HUES64 (cell line): Measurements from ENCODE around the gene AKAP13.

Experiments
- H3K27ac ChIP-seq: 2 replicates; pipeline ENCODE4 v1.7.0; 2013; ENCODE audit warnings: low read depth, low read length, inconsistent platforms
- H3K27me3 ChIP-seq: 2 replicates; pipeline ENCODE4 v1.6.1; 2013; ENCODE audit warnings: mild to moderate bottlenecking, low read length; ENCODE audit not compliant: insufficient read depth
- H3K36me3 ChIP-seq: 2 replicates; pipeline ENCODE4 v1.6.1; 2013; ENCODE audit warnings: mild to moderate bottlenecking, low read length; ENCODE audit not compliant: insufficient read depth
- H3K4me1 ChIP-seq: 2 replicates; pipeline ENCODE4 v1.6.1; 2013; ENCODE audit warnings: mild to moderate bottlenecking, low read length, moderate library complexity; ENCODE audit not compliant: insufficient read depth
- H3K4me3 ChIP-seq: 2 replicates; pipeline ENCODE4 v1.5.1; 2013; ENCODE audit warnings: mild to moderate bottlenecking, low read length, moderate library complexity
- H3K9ac ChIP-seq: 2 replicates; pipeline ENCODE4 v1.6.1; 2013; ENCODE audit warnings: mild to moderate bottlenecking, low read depth, low read length
- H3K9me3 ChIP-seq: 2 replicates; pipeline ENCODE4 v1.6.1; 2013; ENCODE audit warnings: low read depth, low read length; ENCODE audit not compliant: insufficient read depth
- WGBS: fragments of 150-250, 120-280 bp; methylation state at CpG from one replicate; pipeline ENCODE4 v1.1.7; 2013; ENCODE audit warnings: missing lambda C conversion rate; 5-methylcytosine and 5-hydroxymethylcytosine counted together

Gene AKAP13

DNA sequence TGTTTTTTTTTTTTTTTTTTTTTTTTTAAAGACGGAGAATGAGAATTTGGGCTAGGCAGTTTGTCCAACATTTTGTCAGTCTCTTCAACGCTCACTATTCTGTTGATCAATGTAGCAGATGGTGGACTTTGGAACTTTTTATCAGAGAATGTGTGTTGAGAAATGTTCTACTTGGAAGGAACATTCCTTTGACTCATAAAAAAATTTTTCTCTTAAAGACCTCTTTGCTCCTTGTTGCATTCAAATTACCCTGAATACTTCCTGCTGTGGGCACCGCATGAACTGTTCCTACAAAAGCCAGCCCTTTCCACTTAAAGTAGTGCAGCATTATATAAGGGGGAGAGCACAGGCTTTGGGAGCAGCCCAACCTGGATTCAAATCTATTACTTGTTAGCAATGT, 182.9 kb downstream of the AKAP13 start:
- Histone ChIP-seq H3K9ac (no peak overlapping the region), H3K4me3 (no peak overlapping the region), H3K27ac (no peak overlapping the region), H3K27me3 (no peaks in the 10 kb centered on the region), H3K36me3 (no peaks in the 10 kb centered on the region; the same call in 1 of the 2 replicates), H3K9me3 (no peaks in the 10 kb centered on the region), H3K4me1 (peaks cover 34% of the 10 kb centered on the region)
- 72% methylated on average over 3 of the region's 3 CpGs for WGBS

DNA sequence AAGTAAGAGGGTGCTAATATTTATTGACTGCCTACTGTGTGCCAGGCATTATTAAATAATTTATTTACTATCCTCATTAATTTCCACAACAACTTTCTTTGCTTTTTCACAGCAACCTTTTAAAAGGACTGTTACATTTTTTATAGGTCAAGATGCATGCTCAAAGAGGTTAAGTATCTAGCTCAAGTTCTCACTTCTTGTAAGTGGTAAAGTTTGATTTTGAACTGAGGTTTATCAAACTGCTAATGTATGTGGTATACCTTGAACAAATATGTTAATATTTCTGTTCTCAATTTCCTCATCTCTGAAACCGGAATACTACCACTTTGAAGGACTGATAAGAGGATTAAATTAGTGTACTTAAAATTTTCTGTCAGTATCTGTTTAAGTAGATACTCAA, 183.3 kb downstream of the AKAP13 start:
- peaks cover 30% of the 10 kb centered on the region for H3K4me1 ChIP-seq
- no peaks in the 10 kb centered on the region; the same call in 1 of the 2 replicates for H3K36me3 ChIP-seq
- H3K27ac ChIP-seq = no peak overlapping the region
- no peaks in the 10 kb centered on the region for H3K9me3 ChIP-seq
- H3K9ac ChIP-seq = no peak overlapping the region
- H3K4me3 ChIP-seq = no peak overlapping the region
- WGBS = no CpG with 5 or more reads among the region's 1 CpG
- no peaks in the 10 kb centered on the region for H3K27me3 ChIP-seq

DNA sequence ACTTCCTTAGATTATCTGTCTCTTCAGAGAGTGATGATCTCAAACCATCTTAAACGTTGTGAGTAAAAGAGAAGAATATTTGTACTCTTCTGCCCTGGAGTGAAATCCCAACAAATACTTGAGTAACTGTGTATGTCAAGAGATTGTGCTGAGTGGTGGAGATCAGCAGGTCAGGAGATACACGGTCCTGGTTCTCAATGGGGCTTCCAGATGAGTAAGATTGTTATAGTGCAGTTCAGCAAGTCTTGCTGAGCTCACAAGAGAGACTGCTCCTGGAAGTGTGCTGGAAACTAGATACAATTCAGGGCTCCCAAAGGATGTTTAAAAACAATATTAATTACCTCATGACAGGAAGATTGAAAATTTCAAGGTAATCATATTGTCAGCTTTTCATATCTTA, 184.3 kb downstream of the AKAP13 start:
- Histone ChIP-seq H3K9me3 (no peaks in the 10 kb centered on the region), H3K4me1 (peaks cover 20% of the 10 kb centered on the region), H3K27me3 (no peaks in the 10 kb centered on the region), H3K9ac (no peak overlapping the region), H3K4me3 (no peak overlapping the region), H3K36me3 (no peaks in the 10 kb centered on the region; the same call in 1 of the 2 replicates), H3K27ac (no peak overlapping the region)
- WGBS = 84% methylated on average over 2 of the region's 2 CpGs

DNA sequence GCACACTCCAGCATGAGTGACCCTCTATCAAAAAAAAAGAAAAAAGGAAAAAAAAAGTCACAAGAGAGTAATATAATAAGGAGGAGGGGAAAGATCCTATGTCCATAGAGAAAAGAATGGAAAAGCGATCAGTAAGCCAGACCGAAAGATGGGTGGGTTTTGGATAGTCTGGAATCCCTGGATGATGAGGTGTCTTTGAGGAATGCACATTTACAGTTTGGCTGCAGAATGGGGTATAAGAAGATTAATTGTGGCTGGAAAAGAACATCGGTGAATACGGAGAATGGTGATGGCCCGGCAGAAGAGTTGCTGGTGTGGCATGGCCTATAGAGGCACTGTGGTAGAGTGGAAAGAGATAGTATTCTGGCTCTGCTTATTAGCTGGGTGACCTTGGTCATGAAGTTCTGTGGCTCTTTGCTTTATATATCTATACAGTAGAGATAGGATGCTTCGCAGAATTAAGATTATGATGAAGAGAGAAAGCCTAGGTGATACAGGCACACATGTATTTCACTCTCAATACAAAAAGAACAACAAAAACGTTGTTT, 187.9 kb downstream of the AKAP13 start:
- no peaks in the 10 kb centered on the region for H3K9me3 ChIP-seq
- no peak overlapping the region for H3K4me3 ChIP-seq
- H3K4me1 ChIP-seq = peaks cover 15% of the 10 kb centered on the region; the same call in 1 of the 2 replicates
- WGBS = 91% methylated on average over 6 of the region's 7 CpGs
- H3K27me3 ChIP-seq = no peaks in the 10 kb centered on the region
- H3K9ac ChIP-seq = no peak overlapping the region
- H3K36me3 ChIP-seq = no peaks in the 10 kb centered on the region
- no peak overlapping the region for H3K27ac ChIP-seq

DNA sequence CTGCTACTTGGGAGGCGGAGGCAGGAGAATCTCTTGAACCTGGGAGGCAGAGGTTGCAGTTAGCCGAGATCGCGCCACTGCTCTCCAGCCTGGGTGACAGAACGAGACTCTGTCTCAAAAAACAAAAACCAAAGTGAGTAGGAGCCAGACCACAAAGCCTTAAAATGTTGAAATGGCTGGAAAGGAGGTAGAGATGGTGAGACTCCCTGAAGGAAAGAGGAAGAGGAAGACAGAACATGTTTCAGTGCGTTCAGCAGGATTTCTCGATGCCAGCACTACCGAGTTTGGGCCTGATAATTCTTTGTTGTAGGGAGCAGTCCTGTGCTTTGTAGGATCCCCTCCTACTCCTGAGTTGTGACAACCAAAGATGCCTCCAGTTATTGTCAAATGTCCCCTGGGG, 189.9 kb downstream of the AKAP13 start:
- Histone ChIP-seq H3K27ac (no peak overlapping the region), H3K9ac (no peak overlapping the region), H3K4me1 (no peaks in the 10 kb centered on the region; the same call in 1 of the 2 replicates), H3K9me3 (no peaks in the 10 kb centered on the region), H3K27me3 (no peaks in the 10 kb centered on the region), H3K36me3 (0 out of 2 replicates have a peak, but pooled peaks cover 5% of the 10 kb centered on the region), H3K4me3 (no peak overlapping the region)
- WGBS = 97% methylated on average over 8 of the region's 8 CpGs

DNA sequence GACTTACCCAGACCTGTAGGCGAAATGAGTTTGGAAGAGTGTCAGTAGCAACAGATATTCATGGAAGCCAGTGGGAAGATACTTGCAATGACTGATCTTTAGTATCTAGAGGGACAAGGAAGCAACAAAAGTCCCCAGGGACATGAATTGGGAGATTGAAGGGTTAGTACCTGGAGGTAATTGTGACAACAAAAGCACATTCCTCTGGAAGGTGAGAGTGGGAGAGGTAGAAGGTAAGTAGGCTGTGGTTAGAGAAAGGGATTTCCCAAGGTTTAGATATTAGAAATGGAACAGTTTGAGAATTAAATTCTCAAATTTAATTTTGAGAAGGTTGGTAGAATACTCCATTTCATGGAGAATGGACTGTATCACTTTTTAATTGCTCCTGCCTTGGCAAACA, 191.4 kb downstream of the AKAP13 start:
- Histone ChIP-seq H3K9me3 (no peaks in the 10 kb centered on the region), H3K9ac (no peak overlapping the region), H3K27me3 (no peaks in the 10 kb centered on the region), H3K4me3 (no peak overlapping the region), H3K27ac (no peak overlapping the region), H3K36me3 (peaks cover 10% of the 10 kb centered on the region), H3K4me1 (no peaks in the 10 kb centered on the region)
- WGBS = 93% methylated on average over 1 of the region's 1 CpG

DNA sequence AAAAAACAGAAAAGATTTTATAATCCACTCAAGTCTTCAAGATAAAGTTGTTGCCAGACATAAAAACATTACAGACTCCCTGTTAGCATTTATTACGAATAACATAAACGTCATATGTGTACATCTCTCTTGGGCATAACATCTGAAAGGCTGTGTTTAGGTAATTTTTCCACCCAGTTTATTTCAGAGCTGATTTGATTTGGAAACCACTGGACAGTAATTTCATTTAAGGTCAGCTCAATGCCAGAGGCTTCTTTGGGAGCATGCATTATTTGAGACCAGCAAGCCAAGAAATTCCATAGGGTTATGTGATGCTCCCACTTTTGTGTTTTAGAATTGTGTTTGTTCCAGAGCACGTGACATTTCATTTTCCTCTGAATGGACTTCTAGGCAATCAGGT, 196.0 kb downstream of the AKAP13 start:
- WGBS = 95% methylated on average over 3 of the region's 3 CpGs
- H3K9me3 ChIP-seq = no peaks in the 10 kb centered on the region
- H3K27ac ChIP-seq = no peak overlapping the region
- no peaks in the 10 kb centered on the region for H3K4me1 ChIP-seq
- H3K27me3 ChIP-seq = no peaks in the 10 kb centered on the region
- H3K36me3 ChIP-seq = peaks cover 48% of the 10 kb centered on the region
- no peak overlapping the region for H3K9ac ChIP-seq
- no peak overlapping the region for H3K4me3 ChIP-seq

DNA sequence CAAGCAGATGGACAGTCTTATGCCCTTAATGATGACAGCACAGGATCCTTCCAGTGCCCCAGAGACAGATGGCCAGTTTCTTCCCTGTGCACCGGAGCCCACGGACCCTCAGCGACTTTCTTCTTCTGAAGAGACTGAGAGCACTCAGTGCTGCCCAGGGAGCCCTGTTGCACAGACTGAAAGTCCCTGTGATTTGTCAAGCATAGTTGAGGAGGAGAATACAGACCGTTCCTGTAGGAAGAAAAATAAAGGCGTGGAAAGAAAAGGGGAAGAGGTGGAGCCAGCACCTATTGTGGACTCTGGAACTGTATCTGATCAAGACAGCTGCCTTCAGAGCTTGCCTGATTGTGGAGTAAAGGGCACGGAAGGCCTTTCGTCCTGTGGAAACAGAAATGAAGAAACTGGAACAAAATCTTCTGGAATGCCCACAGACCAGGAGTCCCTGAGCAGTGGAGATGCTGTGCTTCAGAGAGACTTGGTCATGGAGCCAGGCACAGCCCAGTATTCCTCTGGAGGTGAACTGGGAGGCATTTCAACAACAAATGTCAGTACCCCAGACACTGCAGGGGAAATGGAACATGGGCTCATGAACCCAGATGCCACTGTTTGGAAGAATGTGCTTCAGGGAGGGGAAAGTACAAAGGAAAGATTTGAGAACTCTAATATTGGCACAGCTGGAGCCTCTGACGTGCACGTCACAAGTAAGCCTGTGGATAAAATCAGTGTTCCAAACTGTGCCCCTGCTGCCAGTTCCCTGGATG, 198.7 kb downstream of the AKAP13 start:
- H3K4me3 ChIP-seq = no peak overlapping the region
- peaks cover 4% of the 10 kb centered on the region; the same call in 1 of the 2 replicates for H3K4me1 ChIP-seq
- H3K9me3 ChIP-seq = no peaks in the 10 kb centered on the region
- no peak overlapping the region for H3K27ac ChIP-seq
- WGBS = 91% methylated on average over 9 of the region's 9 CpGs
- no peaks in the 10 kb centered on the region for H3K27me3 ChIP-seq
- H3K36me3 ChIP-seq = peaks cover 60% of the 10 kb centered on the region
- H3K9ac ChIP-seq = no peak overlapping the region

DNA sequence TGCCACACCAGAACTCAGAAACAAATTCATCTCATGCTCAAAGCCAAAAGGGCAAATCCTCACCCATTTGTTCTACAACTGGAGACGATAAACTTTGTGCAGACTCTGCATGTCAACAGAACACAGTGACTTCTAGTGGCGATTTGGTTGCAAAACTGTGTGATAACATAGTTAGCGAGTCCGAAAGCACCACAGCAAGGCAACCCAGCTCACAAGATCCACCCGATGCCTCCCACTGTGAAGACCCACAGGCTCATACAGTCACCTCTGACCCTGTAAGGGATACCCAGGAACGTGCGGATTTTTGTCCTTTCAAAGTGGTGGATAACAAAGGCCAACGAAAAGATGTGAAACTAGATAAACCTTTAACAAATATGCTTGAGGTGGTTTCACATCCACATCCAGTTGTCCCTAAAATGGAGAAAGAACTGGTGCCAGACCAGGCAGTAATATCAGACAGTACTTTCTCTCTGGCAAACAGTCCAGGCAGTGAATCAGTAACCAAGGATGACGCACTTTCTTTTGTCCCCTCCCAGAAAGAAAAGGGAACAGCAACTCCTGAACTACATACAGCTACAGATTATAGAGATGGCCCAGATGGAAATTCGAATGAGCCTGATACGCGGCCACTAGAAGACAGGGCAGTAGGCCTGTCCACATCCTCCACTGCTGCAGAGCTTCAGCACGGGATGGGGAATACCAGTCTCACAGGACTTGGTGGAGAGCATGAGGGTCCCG, 199.7 kb downstream of the AKAP13 start:
- no peaks in the 10 kb centered on the region for H3K27me3 ChIP-seq
- H3K36me3 ChIP-seq = peaks cover 57% of the 10 kb centered on the region
- no peak overlapping the region for H3K4me3 ChIP-seq
- 97% methylated on average over 14 of the region's 14 CpGs for WGBS
- H3K9me3 ChIP-seq = no peaks in the 10 kb centered on the region
- H3K4me1 ChIP-seq = peaks cover 4% of the 10 kb centered on the region; the same call in 1 of the 2 replicates
- H3K27ac ChIP-seq = no peak overlapping the region
- no peak overlapping the region for H3K9ac ChIP-seq

DNA sequence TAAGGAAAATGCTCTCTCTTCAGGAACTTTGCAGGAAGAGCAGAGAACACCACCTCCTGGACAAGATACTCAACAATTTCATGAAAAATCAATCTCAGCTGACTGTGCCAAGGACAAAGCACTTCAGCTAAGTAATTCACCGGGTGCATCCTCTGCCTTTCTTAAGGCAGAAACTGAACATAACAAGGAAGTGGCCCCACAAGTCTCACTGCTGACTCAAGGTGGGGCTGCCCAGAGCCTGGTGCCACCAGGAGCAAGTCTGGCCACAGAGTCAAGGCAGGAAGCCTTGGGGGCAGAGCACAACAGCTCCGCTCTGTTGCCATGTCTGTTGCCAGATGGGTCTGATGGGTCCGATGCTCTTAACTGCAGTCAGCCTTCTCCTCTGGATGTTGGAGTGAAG, 200.5 kb downstream of the AKAP13 start:
- H3K9me3 ChIP-seq = no peaks in the 10 kb centered on the region
- H3K4me3 ChIP-seq = no peak overlapping the region
- H3K27me3 ChIP-seq = no peaks in the 10 kb centered on the region
- H3K4me1 ChIP-seq = peaks cover 4% of the 10 kb centered on the region; the same call in 1 of the 2 replicates
- no peak overlapping the region for H3K27ac ChIP-seq
- H3K36me3 ChIP-seq = peaks cover 56% of the 10 kb centered on the region
- H3K9ac ChIP-seq = no peak overlapping the region
- 93% methylated on average over 3 of the region's 3 CpGs for WGBS

DNA sequence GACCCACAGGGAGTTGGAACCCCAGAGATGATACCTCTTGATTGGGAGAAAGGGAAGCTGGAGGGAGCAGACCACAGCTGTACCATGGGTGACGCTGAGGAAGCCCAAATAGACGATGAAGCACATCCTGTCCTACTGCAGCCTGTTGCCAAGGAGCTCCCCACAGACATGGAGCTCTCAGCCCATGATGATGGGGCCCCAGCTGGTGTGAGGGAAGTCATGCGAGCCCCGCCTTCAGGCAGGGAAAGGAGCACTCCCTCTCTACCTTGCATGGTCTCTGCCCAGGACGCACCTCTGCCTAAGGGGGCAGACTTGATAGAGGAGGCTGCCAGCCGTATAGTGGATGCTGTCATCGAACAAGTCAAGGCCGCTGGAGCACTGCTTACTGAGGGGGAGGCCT, 201.1 kb downstream of the AKAP13 start:
- Histone ChIP-seq H3K9ac (no peak overlapping the region), H3K4me1 (peaks cover 4% of the 10 kb centered on the region; the same call in 1 of the 2 replicates), H3K27me3 (no peaks in the 10 kb centered on the region), H3K36me3 (peaks cover 53% of the 10 kb centered on the region), H3K4me3 (no peak overlapping the region), H3K9me3 (no peaks in the 10 kb centered on the region), H3K27ac (no peak overlapping the region)
- WGBS = 93% methylated on average over 8 of the region's 8 CpGs
